DMS153 treated with DMSO at 0.1 percent for 48 hours (cell line): Measurements from ENCODE around the gene MED25.
A peak's percentile ranks its signal among the peaks of the same experiment; 100 is the strongest.

Source experiments
- DNase-seq: peaks from one replicate; lab custom pipeline; 2025; ENCODE audit not compliant: unreplicated experiment; lab: John Stamatoyannopoulos, UW

The MED25 gene

DNA sequence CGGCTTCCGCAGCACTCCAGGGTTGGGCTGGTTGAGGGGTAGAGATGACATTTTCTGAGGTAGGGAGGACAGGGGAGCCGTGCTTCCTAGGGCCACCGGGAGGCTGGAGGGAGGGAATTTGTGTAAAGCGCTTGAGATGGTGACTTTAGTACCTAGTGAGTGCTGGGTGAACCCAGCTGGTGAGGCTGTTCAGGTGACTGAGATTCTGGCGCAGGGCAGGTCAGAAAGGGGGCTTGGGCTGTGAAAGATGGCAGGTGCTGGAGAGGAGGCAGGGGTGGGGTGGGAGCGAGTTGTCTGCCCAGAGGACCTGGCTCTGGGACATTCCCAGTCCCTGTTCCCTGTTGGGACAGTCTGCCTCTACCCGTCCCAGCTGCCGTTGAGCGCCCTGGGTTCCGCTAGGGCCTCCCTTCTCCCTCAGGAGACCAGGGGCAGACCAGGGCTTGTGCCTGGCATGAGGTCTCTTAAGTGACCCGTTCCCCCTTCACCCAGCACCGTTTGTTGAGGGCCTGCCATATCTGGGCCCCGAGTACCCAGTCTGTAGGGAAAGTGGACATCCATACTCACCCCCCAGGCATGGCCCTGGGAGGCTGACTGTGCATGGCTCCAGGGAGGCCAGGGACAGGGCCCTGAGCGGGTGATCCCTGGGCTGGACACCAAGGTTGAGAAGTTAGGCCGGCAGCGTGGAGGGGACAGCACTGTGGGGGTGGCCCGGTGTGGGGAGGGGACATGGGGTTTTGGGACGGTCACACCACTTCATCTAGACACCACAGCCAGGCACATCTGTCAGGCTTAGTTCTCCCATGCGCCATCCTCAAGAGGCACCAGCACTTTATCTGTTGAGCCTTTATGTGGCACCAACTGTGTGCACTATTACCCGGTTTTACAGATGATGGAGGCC lies 37.8 kb downstream of the MED25 start:
- DNase-seq, result no peak

DNA sequence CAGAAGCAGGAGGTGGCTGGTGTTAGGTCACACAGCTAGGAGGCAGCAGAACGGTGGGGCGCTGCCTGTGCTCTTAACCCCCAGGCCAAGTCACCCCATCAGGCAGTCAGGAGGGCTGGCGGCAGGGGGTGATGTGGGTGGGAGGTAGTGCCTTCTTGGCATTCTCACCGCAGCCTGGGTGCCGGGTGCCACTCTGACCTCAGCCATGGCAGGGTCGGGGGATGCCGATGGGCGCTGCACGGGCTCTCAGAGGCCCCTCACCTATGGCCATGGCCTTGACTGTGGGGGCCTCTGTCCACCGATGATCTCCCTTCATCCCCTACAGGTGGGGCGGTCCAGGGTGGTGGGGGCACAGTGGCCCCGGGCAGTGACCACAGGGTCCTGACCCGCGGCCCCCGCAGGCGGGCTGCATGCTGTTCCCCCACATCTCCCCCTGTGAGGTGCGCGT lies 38.5 kb downstream of the MED25 start:
- DNase-seq, result no peak

DNA sequence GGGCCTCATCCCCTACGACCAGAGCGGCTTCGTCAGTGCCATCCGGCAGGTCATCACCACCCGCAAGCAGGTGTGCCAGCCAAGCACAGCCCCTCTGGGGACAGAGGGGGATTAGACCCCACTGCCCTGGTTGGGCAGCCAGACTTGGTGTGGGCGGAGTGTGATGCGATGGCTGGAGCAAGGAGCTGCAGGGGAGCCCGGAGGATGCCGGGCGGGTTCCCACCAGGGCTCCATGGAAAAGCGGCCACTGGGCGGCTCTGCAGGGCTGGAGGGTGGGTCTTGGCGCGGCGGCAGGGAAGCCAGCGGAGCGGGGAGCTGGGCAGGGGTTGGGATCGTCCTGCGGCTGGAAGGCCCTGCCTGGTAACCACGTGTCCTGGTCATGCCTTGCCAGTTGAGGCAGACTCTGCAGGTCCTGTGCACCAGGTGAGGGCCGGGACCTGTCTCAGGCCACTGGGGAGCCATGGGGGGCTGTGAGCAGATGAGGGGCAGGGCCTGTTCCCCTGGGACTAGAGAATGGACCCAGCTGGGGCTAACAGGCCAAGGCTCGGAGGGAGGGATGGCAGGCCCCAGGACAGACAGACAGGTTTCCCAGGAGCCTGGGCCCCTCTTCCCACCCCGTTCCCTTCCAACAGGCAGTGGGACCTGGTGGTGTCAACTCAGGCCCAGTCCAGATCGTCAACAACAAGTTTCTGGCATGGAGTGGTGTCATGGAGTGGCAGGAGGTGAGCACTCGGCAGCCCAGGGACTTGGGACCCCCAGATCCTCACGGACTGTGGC lies 39.2 kb downstream of the MED25 start:
- DNase-seq, result no peak

DNA sequence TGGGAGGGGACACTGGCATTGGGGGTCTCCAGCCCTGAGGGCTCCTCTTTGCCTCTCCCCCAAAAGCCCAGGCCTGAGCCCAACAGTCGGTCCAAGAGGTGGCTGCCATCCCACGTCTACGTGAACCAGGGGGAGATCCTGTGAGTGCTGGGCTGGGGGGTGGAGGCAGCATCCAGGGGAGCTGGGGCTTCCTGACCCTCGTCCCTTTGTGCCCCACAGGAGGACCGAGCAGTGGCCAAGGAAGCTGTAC lies 39.7 kb downstream of the MED25 start:
- DNase-seq, result no peak

DNA sequence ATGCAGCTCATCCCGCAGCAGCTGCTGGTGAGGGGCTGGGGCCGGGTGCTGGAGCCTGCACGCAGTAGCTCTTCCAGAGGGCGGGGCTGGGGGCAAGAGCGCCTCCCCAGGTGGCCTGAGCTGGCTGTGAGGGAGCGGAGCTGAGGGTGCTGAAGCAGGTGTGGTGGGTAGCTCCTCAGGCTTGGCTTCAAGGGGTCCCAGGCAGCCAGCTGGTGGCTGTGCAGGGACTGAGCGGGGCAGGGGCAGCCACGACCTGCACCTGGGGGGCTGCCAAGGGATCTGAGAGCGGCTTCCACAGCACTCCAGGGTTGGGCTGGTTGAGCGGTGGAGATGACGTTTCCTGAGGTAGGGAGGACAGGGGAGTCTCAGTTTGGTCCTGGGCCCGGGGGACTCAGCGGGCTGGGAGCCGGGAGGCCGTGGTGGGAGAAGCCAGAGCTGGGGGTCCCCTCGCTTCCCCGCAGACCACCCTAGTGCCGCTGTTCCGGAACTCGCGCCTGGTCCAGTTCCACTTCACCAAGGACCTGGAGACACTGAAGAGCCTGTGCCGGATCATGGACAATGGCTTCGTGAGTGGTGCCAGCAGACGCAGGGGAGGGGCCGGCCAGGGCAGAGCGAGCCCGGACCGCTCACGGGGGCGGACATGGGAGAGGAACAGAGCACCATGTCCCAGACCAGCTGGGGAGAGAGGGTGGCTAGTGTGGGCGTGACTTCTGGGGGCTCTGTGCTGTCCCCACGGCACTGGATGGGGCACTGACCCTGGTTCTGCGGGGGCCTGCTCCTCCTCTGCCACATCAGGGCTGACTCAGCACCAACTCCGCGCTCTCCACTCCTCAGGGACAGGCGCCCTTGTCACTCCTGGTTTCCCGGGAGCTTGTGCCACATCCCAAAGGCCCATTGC lies 40.2 kb downstream of the MED25 start:
- DNase-seq, result no peak

DNA sequence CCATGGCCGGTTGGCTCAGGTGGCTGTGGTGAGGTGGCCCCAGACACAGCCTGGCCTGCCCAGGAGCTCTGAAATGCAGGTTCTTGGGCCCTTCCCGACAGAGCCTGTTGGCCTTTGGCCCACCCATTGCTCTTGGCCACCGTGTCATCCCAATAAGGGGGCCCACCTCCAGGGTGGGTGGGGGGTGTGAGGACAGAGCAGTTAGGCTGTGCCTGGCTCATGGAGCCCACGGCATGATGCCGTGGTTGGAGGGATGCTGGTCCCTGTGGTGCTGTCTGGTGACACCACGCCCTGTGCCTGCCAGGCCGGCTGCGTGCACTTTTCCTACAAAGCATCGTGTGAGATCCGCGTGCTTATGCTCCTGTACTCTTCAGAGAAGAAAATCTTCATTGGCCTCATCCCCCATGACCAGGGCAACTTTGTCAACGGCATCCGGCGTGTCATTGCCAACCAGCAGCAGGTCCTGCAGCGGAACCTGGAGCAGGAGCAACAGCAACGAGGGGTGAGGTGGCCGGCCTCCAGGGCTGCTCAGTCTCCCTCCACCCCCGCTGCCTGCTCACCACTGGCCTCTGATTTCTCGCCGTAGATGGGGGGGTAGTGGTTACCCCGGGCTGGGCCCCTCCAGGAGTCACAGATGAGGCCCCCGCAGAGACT lies 41.7 kb downstream of the MED25 start:
- no peak for DNase-seq

DNA sequence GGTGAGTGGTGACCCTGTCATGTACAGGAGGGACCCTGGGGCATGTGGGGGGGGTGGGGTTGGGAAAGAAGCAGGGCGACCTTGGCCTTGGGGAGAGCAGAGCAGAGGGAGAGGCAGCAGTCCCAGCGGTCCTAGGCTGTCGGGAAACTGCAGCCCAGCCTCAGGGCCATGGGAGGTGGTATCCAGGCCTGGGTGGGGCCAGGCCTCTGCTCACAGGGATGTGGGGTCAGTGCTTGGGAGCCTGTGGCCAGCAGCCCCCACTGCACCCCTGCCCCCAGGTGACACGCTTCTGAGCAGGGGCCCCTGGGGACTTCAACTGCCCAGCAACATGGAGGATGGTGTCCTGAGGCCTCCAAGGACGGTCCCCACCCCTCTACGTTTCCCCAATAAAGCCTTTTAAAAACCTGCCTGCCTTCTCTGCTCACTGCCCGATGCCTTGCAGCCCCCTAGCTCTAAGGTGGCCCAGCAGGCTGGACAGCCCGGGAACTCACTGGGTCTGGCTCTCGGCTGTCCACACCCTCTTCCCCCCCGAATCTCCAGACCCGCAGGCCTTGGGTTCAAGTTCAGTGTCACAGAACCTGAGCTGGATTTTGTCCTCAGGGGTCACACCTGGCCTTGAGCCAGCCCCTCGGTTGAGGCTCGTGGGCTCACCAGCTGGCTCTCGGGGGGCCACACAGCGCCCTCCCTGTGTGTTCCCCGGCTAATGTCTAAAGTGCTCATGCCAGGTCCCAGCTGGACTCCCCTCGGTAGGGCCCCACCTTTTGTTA lies 42.4 kb downstream of the MED25 start:
- DNase-seq, result no peak

DNA sequence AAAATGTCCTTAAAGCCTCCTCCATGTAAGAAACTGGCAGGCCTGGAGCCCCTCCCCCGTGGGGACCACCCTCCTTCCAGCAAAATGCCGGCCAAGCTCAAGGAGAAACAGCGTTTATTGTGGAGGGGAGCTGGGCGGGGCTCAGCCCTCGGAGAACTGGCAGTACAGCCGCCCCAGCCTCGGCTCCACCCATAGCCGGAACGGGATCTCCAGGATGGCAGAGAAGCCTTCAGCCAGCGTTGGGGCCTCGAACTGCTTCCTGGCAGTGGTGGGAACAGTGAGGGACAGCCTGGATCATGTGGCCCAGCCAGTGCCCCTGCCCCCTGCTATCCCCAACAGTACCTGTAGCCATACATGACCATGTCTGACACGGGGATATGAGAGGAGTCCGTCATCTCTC lies 43.0 kb downstream of the MED25 start:
- no peak for DNase-seq

DNA sequence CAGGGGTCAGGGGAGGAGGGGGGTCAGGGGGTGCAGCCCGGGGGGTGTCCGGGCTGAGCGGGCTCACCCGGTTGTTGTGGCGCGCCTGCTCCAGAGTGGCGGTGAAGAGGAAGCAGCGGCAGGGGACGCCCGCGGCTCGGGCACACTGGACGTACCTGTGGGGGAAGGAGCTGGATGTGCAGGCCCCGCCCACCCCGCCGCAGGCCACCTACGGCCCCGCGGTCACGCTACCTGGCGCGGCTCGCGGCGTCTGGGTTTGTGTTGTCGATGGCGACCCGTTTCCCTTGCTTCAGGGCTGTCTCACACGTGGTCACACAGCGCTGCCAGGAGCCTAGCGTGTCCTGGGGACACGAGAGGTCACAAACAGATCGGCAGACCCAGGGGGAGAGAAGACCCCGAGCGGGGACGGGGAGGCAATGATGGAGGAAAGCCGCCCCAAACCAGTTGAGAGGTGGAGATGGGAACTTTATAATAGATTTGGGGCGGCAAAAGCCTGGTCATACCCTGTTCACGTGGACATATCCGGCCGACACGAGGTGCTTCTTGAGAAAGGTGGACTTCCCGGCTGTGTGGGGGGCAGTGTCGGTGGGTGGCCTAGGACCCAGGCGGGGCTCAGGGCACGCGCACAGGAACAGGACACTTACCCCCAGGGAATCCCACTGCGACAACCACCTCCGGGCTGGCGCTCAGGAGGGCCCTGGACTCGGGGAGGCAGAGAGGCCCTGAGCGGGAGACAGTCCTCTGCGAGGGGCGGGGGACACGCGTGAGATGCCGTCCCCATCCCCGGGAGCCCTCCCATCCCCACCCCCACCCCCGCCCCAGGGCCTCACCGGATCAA lies 43.7 kb downstream of the MED25 start:
- no peak for DNase-seq

DNA sequence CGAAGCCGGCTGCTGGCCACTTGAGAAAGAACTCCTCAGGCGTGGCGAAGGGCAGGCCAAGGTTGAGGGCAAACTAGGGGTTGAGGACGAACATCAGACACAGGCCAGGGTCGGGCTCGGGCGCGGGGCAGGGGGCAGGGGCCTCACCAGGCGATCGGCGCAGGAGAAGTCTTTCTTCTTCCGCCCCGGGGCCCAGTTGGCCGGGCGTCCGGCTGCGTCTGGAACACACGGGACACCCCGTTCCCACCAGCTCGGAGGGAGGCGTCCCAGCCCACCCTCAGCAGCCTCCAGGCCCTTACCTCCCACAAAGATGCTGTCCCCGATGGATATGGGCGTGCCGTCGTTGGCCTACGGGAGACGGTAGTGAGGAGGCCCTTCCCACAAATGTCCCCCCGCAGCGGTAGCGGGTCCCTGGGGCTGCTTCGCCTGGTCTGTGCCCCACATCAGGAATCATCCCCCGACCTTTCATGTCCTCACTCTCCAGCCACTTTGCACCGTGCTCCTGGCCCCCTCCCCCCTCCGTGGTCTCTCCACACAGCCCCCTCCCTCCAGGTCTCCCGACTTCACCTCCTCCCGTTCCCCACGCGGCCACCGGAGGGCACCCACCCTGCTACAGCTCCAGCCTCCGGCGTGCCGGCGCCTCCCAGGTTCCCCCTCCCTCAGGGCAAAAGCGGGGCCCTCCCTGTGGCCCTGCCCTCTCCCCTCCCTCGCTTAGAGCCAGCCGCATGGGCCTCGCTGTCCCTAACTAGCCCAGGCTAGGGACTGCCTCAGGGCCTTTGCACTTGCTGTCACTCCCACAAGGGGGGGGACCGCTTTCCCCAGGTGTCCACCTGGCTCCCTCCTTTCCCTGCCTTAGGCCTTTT lies 44.5 kb downstream of the MED25 start:
- no peak for DNase-seq

DNA sequence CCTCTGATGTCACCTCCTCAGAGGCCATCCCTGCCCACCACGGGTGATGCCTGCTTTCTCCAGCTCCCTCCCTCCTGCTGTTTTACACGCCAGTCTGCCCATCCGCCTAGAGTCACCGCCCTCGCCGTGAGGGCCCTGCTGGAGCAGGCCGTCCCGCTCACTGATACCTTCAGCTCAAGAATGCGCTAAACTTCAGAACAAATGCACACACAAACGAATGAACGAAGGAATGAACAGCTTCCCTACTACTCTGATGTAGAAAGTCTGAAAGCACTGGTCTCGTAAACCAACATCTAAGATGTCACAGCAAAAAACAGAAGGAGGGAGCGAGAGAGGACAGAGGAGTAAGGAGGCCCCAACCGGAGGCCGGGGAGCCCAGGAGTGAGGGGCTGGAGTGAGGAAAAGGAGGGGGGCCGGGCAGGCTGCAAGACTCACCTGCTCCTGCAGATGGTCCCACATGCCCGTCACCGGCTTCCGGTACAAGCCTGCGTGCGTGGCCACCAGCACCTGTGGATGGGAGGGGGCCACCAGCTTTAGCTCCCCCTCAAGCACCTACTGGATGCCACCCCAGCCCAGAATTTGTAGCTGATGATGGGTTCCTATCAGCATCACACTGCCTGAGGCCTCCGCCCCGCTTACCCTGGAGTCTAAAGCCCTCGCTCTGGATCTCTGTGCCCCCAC lies 45.3 kb downstream of the MED25 start:
- no peak for DNase-seq

DNA sequence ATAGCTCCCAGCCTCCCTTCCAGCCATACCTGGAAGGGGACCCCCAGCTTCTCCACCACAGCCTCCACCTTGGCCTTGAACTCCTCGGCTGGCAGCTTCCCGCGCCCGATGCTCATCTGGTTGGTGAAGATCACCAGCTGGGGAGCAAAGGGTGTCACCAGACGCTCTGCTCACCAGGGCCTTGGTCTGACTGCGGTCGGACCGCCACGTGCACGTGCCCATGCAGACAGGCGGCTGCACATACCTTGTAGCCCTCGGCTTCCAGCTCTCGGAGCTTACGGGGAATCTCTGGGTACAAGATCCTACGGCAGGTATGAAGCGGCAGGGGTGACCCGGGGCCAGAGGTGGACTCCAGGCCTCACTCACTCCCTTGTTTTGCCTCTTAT lies 45.8 kb downstream of the MED25 start:
- DNase-seq, result no peak

DNA sequence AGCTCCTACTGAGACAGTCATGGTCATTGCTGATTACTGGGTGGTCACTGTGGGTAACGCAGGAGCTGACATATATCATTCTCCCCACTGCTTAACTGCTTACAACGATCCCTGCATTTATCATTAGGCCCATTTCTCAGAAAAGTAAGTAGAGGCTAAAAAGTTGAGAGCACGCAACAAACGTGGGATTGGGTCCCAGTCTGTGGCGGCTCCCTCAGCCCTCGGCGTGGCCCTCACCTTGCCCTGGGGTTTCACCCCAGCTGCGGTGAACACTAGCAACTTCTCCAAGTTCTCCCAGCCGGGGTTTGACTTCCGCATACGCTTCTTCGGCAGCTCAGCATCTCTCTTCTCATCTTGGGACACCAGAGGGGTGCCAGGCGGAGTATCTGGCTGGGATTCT lies 46.8 kb downstream of the MED25 start:
- no peak for DNase-seq

DNA sequence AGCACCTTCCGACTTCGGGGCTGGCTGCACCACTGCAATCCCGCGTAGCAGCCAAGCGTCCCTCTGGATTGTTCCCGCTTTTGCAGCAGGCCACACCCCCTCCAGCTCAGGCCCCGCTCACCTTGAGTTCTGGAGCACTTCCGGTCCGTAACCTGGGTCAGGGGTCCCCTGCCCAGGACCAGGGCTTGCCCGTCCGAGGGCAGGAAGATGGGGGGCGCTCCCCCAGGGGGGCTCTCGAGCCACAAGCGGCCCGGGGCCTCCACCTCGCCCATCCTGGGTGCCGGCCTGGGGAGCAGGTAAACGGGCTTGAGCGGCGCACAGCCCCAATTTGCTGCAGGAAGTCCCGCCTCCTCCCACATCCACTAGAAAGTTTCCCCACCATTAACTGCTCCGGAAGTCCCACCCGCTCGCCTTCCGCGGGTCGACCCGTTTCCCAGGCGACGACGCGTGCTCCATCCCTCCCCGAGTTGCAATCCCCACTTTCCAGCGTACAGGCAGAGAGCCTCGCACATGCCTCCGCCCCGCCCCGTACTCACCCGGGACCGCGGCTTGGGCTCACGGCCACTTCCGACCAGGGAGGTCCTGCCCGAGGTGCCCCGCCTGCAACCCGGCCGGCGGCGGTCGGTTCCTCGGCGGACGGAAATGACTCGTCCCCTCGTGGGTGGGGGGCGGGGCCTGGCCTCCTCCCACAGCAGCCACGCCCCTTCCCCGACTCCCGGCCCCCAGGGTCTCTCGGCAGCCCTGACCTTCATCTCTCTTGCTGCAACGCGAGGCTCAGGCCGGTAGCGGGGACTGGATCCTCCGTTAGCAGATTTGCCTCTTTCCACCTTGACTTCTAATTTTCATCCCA lies 49.1 kb downstream of the MED25 start, which contains the start of gene PNKP:
TSS of gene PNKP (minus strand) at position 644 of the 850 bp plus-strand sequence. CDS start at position 272, 372 bp downstream.
- DNase-seq, result peak; percentile 77

DNA sequence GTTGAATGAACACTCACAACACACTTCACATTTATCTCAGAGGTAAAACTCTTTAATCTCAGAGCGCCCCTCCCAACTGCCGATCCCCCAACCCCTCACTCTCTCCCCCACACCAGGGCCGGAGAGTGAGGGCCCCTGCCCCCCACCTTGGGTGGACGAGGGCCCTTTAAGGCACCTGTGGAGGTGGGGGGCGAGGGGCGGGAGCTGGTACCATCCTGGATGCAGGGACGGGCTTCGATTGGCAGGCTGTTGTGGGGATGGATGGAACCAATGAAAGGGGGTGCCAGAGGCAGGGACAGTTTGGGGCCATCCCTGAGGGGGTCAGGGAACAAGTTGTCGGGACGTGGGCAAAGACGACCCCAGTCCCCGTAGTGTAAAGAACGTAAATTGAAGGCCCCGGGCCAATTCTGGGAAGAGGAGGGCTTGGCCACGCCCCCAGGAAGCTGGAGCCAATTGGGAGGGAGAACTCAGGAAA lies 51.0 kb downstream of the MED25 start:
- no peak for DNase-seq

DNA sequence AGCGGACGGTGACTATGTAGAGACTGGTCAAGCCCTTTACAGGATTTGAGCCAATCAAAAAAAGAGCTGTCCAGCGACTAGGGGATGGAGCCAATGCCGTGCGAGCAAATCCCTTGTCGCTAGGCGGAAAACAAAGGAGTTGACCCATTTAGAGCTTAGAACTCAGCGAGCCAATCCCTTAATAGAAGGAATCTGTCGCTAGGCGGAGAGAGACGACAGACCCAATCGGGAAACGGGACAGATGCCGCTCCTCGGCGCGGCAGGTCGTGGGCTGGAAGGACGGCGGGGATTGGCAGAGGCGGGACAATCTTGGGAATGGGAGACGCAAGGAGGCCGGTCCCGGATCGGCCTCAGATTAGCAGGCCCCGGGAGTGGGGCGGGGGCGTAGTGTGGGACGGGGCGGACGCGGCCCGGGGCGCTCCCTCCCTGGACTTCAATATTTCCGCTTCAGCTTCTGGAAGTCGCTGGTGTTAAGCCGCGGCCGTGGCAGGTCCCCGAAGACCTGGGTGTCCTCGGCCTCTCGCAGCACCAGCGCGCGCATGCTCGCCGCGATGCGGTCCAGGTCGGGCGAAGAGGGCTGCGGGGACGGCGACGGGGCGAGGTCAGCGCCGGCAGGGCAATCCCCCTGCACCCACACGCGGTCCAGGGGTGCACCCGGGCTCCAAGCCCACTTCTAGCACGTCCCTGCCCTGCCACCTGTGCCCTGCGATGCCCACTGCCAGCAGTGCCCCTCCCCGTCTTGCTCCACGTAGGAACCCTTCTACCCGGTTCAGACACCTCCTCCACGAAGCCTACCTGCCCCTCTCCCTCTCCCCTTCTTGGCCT lies 51.6 kb downstream of the MED25 start:
- peak; percentile 99 for DNase-seq
